Breast epithelium (tissue), 4 donors: ENCODE results near the gene DNM3. TPM values are rescaled to one million over a fixed set of nuclear protein-coding genes. Genes with fewer than 3 reads are reported as not detected.

Experiments
- DNase-seq, 2 donors: peaks; one replicate each; pipeline ENCODE4 v3.0.0-alpha.2; 2019; ENCODE audit warnings: low spot score in 2 of 2
- H3K27ac ChIP-seq, 2 donors: fragments of 200-600 bp; sonication (generic) in 1 of 2; one replicate each; pipeline ENCODE4 v1.5.1; 2016 to 2019; ENCODE audit warnings: mild to moderate bottlenecking in 1 of 2
- H3K27me3 ChIP-seq, 2 donors: fragments of 200-600 bp; sonication (generic) in 1 of 2; one replicate each; pipeline versions ENCODE4 v1.5.1 to v1.6.0; 2017 to 2019; ENCODE audit warnings: control low read depth in 1 of 2, mild to moderate bottlenecking in 1 of 2
- H3K36me3 ChIP-seq: fragments of 200-600 bp; one replicate; pipeline ENCODE4 v1.5.1; 2019
- H3K4me1 ChIP-seq, 2 donors: fragments of 200-600 bp; sonication (generic); one replicate each; pipeline ENCODE4 v1.5.1; 2016 to 2019; ENCODE audit warnings: control low read depth in 1 of 2
- H3K4me3 ChIP-seq, 3 donors: fragments of 200-600 bp; sonication (generic); 1 replicate in 2 of 3; 2 replicates in 1 of 3; pipeline ENCODE4 v1.5.1; 2016 to 2019; ENCODE audit warnings: mild to moderate bottlenecking in 3 of 3, moderate library complexity in 2 of 3
- H3K9me3 ChIP-seq, 2 donors: fragments of 200-600 bp; sonication (generic) in 1 of 2; one replicate each; pipeline ENCODE4 v1.5.1; 2016 to 2019; ENCODE audit warnings: control low read depth in 1 of 2
- CTCF ChIP-seq, 3 donors: fragments of 450-650 bp; IDR thresholded peaks; one replicate each; pipeline ENCODE4 v1.5.1; 2016 to 2017; ENCODE audit warnings: antibody characterized with exemption in 3 of 3, mild to moderate bottlenecking in 3 of 3, moderate library complexity in 3 of 3
- POLR2A ChIP-seq: fragments of 450-650 bp; IDR thresholded peaks from one replicate; pipeline ENCODE4 v1.6.1; 2016; ENCODE audit warnings: antibody characterized with exemption, mild to moderate bottlenecking, moderate library complexity
- POLR2AphosphoS5 ChIP-seq, 3 donors: sonication (generic); formaldehyde crosslinking; IDR thresholded peaks; one replicate each; pipeline ENCODE4 v1.6.1; 2017; ENCODE audit warnings: antibody characterized with exemption in 3 of 3
- intact Hi-C: fragments of 100-400 bp; cut with DNase I; formaldehyde crosslinking; loops from one replicate; pipeline ENCODE4 v1.15.1; 2023; ENCODE audit warnings: low total_unique reads
- total RNA-seq, 3 donors: library from RNA; depleted of rRNA; stranded (reverse); fragments of >200 nt; gene quantifications; one replicate each; pipeline ENCODE4 v1.1.0, GENCODE V29; 2016

Gene DNM3
- total RNA-seq, 3 donors from 2014 or later, result 5.1 to 7.5 (median 6.6) TPM

- DNase-seq, result no peak
- intact Hi-C loops, result no loop called here
- Histone ChIP-seq H3K4me3 (no peak overlapping the region), H3K4me1 (no peaks in the 10 kb centered on the region), H3K9me3 (no peaks in the 10 kb centered on the region), H3K27me3 (no peaks in the 10 kb centered on the region), H3K36me3 (no peaks in the 10 kb centered on the region), H3K27ac (no peak overlapping the region)
- no peak for TF ChIP-seq CTCF (IDR thresholded peaks at IDR 0.05)
- no peak for TF ChIP-seq POLR2AphosphoS5 (IDR thresholded peaks at IDR 0.05)
- no peak for TF ChIP-seq POLR2A
These were observed 540.6 kb downstream of the DNM3 start for GRCh38 chr1:172381946-172382345.

GRCh38 chr1:172382406-172382805 is 541.1 kb downstream of the DNM3 start:
- intact Hi-C loops, result no loop called here

GRCh38 chr1:172382990-172383389 is 541.7 kb downstream of the DNM3 start:
- no peak for TF ChIP-seq POLR2AphosphoS5 (IDR thresholded peaks at IDR 0.05)
- no peak for TF ChIP-seq POLR2A
- TF ChIP-seq CTCF (IDR thresholded peaks at IDR 0.05), result no peak
- Histone ChIP-seq H3K9me3 (no peaks in the 10 kb centered on the region), H3K27ac (no peak overlapping the region), H3K36me3 (no peaks in the 10 kb centered on the region), H3K4me1 (no peaks in the 10 kb centered on the region), H3K27me3 (no peaks in the 10 kb centered on the region), H3K4me3 (no peak overlapping the region)
- no peak for DNase-seq
- intact Hi-C loops, result no loop called here

More at GRCh38 chr1:172382406-172382805, 541.1 kb downstream of the DNM3 start:
- DNase-seq, result no peak
- no peaks in the 10 kb centered on the region for H3K9me3 ChIP-seq
- H3K4me1 ChIP-seq, result no peaks in the 10 kb centered on the region
- TF ChIP-seq CTCF (IDR thresholded peaks at IDR 0.05) (no peak), POLR2AphosphoS5 (IDR thresholded peaks at IDR 0.05) (no peak), POLR2A (no peak)
- H3K27ac ChIP-seq, result no peak overlapping the region
- H3K36me3 ChIP-seq, result no peaks in the 10 kb centered on the region
- no peak overlapping the region for H3K4me3 ChIP-seq
- H3K27me3 ChIP-seq, result no peaks in the 10 kb centered on the region

- no peak overlapping the region for H3K4me3 ChIP-seq
- TF ChIP-seq POLR2AphosphoS5 (IDR thresholded peaks at IDR 0.05) (no peak), POLR2A (no peak), CTCF (IDR thresholded peaks at IDR 0.05) (no peak)
- H3K27me3 ChIP-seq, result no peaks in the 10 kb centered on the region
- H3K4me1 ChIP-seq, result no peaks in the 10 kb centered on the region
- H3K27ac ChIP-seq, result no peak overlapping the region
- DNase-seq, result no peak
- no peaks in the 10 kb centered on the region for H3K36me3 ChIP-seq
- H3K9me3 ChIP-seq, result no peaks in the 10 kb centered on the region
- intact Hi-C loops, result no loop called here
These were observed 542.2 kb downstream of the DNM3 start for GRCh38 chr1:172383536-172383935.

- Histone ChIP-seq H3K27ac (no peak overlapping the region), H3K36me3 (no peaks in the 10 kb centered on the region), H3K27me3 (no peaks in the 10 kb centered on the region), H3K4me1 (no peaks in the 10 kb centered on the region), H3K9me3 (no peaks in the 10 kb centered on the region), H3K4me3 (no peak overlapping the region)
- no peak for DNase-seq
- TF ChIP-seq POLR2AphosphoS5 (IDR thresholded peaks at IDR 0.05) (no peak), POLR2A (no peak), CTCF (IDR thresholded peaks at IDR 0.05) (no peak)
- intact Hi-C loops, result loop anchor here (5.0 kb wide), 1 partner anchor 1438 kb away; the partner anchor contains the start of genes CENPL and DARS2
These were observed 543.4 kb downstream of the DNM3 start for GRCh38 chr1:172384656-172385055.
